GM19239 (cell line): Measurements from ENCODE around the gene KRT8.
A peak's percentile ranks its signal among the peaks of the same experiment; 100 is the strongest.
"Not testable (repeated sequence)": the region's sequence is repeated elsewhere in the genome, so short reads cannot be mapped to it uniquely, and the experiment has no call there.

Experiments
- DNase-seq: peaks from one replicate; pipeline ENCODE4 v3.0.0; 2011; ENCODE audit warnings: low spot score; ENCODE audit not compliant: insufficient read length
- FAIRE-seq: peaks from 2 replicates; lab custom pipeline; 2011; peaks lifted over from hg19 to GRCh38; lab: Jason Lieb, UNC

The KRT8 gene

DNA sequence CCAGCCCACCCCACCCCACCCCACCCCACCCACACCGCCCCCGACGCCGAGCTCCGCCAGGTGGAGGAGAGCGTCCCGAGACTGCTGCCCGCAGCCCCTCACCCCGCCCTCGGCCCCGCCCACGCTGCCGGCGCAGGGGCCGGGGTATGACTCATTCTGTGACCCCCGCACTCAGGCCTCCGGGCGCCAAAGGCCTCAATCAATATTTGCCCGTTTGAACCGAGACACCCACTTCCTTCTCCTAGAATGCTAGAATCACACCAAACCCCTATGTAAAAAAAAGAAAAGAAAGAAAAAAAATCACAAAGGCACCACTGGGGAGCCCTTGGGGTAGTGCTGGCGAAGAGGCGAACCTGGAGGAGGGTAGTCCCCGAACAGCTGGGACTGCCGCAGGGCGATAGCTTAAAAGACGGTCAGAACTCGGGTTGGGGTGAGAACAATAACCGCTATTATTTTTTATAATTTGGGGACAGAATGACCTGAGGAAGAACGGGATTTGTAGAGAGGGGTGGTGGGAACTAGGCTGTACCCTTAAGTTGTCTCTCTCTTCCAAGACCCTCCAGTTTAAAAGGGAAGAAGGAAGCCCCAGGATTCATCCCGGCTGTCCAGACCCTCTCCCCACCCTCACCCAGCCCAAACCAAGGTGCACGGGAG lies 894 bp downstream of the KRT8 start:
- DNase-seq: peak; percentile 45
- no peak for FAIRE-seq

DNA sequence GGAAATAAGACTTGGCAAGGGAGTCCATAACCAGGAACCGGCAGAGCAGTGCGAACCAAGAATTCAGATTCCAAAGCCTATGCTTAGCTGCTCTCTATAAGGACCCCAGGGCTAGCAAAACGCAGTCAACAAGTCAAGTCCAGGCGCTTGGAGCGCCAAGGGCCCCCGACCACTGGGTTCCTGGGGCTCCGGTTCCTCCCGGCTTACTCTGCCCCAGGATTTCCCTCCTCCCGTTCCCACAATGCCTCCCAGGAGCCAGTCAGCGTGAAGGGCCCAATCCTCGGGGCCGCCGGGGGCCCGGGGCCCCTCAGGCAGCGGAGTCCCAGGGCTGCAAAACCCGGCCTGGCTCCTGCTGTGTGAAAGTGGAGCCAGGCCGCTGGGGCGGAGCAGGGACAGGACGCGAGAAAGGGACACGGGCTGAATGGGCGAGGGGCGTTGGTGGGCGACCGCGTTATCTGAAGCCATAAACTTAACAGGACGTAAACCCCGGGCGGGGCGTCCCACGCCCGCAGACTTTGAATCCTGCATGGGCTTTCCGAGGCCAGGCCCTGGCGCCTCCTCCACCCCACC lies 1.5 kb downstream of the KRT8 start:
- DNase-seq (peak; percentile 52), FAIRE-seq (no peak)

DNA sequence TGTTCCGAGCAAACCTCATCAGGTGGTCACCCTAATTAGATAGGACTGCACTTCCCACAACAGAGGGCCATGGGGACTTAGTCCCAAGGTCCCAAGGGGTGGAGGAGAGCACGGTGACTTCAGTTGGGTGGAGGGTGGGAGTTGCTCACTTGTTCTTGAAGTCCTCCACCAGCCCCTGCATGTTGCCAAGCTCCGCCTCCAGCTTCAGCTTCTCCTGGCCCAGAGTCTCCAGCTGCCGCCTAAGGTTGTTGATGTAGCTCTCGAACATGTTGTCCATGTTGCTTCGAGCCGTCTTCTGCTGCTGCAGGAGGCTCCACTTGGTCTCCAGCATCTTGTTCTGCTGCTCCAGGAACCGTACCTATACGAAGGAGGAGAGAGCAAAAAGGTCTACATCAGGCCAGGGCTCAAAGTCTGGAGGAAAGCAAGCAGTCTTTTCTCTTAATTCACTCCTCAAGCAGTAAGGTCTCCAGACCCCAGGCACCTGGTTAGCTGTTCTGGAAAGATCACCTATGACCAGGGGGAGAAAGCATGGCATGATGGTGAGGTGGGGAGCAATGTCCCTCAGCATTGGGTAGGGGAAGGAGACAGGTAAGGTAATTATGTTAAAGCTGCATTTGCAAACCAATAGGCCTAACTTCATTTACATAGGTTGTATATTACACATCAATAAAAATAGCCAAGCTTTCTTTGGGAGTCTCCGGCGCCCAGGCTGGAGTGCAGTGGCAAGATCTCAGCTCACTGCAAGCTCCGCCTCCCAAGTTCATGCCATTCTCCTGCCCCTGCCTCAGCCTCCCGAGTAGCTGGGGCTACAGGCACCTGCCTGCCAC lies 2.9 kb downstream of the KRT8 start:
- no peak for FAIRE-seq
- no peak for DNase-seq

DNA sequence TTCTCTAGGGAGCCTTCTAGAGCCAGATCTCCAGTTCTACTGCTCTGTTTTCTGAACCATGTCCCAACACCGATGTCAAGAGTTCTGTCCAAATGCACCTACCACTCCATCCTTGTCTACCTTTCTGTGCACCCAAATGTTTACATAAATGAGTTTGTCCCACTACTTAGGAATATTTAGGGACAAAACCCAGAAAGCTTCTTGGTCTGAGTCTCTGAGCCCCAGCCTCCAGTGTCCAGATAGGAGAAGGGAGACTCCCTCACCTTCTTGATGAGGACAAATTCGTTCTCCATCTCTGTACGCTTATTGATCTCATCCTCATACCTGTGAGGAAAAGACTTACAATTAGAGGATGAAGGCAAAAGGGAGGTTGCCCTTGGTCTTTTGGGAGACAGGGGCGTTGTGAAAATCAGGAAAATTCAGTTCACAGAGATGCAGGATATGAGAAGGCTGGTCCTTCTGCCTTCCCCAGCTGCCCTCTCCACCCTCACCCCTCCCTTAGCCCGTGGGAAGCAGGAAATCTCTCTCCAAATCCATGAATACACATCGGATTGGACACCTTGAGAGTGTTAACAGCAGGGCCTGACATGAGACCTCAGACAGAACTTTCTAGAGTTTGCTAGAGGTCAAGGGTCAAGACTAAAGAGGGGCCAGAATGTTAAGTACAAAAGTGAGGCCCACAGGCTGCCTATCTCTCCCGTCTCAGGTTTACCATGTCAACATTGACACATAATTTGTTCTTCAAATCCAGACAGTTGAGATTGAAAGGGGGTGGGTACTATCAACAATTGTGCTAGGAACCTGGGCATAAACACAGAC lies 3.8 kb downstream of the KRT8 start:
- DNase-seq: no peak
- FAIRE-seq: no peak

DNA sequence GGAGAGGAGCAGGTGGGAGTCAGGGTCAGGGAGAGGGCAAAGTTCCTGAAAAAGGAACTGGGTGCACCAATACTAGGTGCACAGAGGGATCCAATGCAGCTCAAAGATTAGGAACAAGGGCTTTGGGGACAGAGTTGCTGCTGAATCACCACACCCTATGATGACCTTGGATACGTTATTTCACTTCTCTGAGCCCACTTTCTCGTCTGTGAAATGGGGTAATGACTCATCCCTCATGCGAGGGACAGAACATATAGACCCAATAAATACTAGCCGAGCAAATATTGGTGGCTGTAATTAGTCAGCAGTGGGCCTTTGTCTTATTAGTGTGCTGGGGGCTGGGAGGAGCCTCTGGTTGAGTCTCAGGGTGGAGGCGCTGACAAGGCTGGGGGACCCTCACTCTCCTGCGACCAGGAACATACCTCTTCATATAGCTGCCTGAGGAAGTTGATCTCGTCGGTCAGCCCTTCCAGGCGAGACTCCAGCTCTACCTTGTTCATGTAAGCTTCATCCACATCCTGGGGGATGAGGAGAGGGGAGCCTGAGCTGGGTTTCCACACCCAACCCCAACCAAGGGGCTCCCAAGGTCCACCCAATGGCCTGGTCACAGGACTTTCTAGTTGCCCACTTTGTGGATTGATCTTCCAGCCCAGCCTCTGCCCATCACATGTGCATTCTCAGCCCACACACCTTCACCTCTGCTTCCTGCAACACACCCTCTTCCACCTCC lies 4.5 kb downstream of the KRT8 start:
- DNase-seq (no peak), FAIRE-seq (no peak)

DNA sequence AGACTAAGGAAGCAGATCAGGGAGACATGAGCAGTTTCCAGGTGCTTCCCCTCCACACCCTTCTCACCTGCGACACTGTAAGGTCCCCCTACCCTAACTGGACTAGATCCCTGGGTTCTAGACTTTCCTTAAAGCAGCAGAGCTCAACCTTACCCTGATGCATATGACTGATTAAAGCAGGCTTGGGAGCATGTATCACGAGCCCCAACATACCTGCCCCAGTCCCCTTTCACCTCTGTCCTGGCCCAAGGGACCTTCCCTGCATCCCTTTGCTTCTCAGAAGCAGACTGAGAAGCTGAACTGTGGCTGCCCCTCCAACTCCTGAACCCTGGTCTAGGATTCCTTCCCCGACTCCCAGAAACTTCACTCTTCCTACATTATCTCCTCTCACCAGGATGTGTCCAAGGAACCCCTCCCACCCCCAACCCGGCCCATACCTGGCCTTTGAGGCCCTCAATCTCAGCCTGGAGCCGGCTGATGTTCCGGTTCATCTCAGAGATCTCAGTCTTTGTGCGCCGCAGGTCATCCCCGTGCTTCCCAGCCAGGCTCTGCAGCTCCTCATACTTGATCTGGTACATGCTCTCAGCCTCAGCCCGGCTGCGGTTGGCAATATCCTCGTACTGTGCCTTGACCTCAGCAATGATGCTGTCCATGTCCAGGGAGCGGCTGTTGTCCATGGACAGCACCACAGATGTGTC lies 5.4 kb downstream of the KRT8 start:
- DNase-seq (no peak), FAIRE-seq (no peak)

DNA sequence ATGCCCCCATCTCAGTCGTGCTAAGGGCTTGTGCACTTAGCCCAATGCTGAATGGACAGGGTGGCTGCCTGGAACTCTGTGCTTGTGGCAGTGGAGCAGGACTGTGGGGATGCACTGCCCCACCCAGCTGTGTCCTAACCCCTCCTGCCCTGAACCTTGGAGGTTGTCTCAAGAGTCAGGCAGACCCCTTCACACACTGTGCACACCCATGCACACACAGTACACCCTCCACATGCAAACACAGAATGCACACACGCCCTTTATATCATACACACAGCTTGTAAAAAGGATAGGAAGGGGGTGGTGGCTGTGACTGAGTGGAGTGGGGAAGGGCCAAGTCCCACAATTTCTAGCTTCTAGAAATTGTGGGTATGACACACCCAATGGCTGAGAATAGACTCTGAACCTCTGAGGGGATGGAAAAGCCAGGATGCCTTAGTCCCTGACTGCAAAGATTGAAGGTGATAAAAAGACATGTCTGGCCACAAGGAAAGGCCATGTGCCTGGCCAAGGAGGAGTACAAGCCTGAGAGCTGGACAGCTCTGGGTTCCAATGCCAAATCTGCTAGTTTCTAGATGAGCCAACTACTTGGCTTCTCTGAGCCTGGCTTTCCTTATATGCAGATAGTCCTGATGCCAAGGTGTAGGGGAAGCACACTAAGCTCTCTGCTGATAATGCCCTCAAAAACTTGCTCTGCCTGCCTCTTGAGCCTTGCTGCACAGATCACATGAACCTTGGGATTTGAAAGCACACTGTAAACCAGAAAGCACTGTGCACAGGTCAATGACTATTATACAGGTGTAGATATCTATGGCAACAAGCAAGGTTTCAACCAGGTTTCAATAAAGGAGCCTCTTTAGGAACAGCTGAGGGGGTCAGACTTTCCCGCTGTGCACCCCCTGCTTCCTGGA lies 8.4 kb downstream of the KRT8 start:
- no peak for DNase-seq
- FAIRE-seq: no peak

DNA sequence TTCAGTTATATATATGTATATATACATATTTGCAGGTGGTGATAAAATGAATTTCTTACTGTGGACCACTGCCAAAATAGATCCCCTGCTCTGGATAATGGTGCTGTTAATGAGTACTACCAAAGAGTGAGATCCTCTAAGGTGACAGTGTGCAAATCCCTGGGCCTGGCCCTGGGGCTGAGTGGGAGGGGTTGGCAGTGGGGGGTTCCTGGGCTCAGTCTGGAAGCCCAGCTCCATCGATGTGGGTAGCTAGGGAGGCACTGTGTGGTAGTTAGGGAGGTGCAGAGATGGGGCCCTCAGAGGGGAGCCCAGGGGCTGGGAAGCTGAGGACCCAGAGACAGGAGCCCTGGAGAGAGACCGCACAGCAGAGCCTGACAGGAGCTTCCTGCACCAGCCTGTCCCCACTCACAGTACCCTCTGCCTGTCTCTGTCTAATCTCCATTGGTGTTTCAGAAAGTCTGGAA lies 9.1 kb downstream of the KRT8 start:
- DNase-seq (no peak), FAIRE-seq (no peak)

DNA sequence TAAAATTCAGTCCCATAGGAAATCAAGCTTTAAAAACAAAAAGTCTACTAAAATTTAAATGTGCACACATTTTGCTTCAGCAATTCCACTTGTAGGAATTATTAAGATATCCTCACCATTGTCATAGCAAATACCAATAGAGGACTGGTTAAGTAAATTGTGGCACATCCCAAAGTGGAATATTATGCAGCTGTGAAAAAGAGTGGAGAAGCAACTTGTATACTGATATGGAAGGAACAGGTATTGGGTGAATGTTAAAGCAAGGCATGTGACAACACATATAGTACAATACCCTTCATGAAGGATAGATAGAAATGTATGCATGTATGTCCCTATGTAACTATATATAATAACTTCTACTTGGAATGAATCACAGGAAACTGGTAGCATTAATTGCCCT lies 11.9 kb downstream of the KRT8 start:
- DNase-seq: no peak
- no peak for FAIRE-seq

DNA sequence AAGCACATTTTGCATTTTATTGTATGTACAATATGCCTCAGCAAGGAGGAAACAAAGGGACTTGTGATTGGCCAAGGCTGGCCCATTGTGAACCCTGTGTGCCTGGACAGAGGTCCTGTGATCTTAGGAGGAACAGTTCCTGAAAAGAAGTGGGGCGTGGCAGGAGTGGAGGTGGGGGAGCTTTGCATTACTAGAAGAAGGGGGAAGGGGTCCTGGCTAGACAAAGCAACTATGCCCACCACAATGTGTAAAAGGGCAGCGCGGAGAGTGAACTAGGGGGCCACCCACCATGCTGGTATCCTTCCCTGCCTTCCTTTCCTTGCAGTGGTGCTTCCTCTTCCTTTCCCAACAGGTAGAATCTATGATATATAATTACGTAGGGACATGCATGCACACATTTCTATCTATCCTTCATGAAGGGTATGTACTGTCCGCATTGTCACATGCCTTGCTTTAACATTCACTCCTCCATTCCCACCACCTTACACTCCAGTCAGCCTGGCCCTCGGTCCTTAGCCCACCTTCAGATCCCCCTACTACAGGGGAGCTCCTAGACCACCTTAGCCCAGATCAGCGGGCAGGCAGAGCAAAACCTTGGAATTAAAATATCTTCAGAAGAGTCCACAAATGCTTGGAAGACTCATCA lies 12.5 kb downstream of the KRT8 start:
- DNase-seq: no peak
- no peak for FAIRE-seq

DNA sequence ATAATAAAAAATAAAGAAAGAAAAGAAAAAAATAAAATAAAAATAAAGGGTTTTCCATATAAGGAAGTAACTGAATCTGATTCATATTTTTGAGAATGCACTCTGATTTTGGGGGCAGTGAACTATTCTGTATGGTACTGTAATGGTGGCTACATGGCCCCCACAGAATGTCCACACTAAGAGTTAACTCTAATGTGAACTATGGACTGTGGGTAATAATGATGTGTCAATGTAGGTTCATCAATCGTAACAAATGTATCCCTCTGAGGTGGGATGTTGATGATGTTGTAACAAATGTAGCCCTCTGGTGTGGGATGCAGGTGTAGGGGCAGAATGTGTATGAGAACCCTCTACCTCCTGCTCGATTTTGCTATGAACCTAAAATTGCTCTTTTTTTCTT lies 13.8 kb downstream of the KRT8 start:
- no peak for DNase-seq
- FAIRE-seq: no peak

DNA sequence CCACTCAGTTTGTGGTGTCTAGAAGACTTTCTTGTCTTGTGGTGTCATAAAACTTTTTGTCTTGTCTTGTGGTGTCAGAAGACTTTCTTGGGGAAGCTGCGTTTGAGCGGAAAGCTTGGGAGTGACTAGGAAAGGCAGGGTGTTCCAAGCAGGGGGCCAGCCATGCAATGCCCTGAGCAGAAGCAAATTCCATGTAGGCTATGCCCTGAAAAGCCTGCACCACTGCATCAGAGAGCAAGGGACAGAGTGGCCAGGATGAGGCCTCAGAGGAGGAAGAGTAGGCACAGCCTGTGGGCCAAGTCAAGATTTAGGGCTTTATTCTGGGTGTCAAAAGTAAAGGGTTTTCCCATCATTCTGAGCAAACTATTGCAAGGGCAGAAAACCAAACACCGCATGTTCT lies 14.5 kb downstream of the KRT8 start:
- no peak for DNase-seq
- FAIRE-seq: no peak

DNA sequence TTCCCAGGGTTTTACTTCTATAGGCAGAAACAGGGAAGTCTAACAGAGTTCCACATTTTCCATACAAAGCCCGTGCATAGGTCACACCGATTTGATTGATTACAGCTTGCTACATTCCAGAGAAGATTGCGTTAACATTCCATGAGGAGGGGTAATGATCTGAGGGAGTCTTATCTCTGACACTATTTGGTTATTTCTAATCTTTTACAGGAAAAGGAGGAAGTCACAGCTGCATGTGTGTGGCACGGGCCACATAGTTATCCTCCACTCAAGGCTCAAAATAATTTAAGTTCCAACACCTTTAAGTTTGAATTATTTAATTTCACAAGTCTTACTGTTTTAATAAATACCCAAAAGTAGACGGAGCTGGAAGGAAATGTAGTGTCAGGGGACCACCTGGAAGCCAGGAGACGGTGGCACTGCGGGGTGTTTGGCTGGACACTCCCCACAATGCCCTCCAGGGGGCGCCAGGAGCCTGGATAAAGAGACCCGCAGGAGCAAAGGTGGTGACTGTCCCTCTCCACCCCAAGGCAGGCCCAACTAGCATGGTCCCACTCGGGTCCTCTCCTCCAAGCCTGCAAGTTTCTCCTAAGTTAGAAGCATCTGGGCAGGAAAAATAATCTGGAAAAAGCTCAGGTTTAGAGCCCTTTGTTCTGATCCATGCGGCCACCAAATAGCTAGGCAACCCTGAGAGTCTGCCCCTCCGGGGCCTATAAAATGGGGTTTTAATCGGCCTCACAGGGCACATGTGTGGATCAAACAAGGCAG lies 20.2 kb downstream of the KRT8 start:
- DNase-seq: peak; percentile 79
- peak; percentile 21 for FAIRE-seq

DNA sequence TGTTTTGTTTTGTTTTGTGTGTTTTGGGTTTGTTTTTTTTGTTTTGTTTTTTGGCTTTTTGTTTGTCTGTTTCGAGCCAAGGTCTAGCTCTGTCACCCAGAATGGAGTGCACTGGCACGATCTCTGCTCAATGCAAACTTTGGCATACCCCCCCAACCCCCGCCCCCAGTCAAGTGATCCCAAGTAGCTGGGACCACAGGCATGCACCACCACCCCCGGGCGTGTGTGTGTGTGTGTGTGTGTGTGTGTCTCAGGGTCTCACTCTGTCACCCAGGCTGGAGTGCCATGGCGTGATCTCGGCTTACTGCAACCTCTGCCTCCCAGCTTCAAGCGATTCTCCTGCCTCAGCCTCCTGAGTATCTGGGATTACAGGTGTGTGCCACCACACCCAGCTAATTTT lies 24.4 kb downstream of the KRT8 start:
- not testable (repeated sequence) for FAIRE-seq, DNase-seq

DNA sequence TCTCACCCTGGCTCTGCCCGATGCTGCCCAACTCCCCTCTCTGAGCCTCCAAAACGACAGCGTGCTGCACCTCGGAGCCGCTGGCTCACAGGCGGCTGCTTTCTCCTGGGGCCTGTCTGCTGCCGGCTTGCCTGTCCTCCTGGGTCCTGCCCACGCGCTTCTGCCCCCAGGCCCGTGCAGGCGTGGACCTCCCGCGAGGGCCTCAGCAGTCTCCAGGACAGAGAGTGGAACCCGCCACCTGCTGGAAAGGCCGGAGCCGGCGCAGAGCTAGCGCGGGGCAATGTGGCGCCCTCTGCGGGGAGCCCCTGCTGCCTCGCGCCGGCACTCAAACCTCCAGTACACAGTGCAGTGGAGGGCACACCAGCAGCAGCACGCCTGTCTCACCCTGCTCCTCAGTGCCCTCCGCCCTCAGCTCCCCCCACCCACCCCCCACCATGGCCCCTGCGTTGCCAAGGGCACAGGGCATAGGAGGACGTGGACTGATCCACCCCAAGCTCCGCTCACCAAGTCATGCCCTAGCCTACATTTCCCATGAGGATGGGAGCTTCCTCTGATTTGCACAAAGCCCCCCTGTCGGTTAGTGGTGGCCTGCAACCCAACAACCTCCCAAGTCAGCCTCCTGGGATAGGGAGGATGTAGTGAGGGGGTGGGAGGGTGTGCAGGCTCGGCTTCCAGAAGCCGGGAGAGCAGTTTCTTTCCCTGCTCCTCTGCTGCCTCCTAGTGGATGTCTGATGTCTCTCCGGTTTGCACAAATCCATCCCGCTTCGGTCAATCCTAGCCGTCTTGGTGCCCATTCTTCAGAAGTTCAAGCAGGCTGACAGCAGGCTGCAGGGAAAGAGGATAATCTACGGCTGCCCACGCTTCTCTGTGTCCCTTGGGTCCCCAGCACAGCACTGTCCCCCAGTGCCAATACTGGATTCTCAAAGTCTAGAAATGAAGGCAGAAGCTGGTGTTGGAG lies 25.2 kb downstream of the KRT8 start:
- peak; percentile 59 for DNase-seq
- FAIRE-seq: peak; percentile 44
